Activated T-helper 1 cell treated with anti-CD3 and anti-CD28 coated beads, Interleukin-12 subunit alpha, Interleukin-12 subunit beta, Interleukin-2, Interleukin-4 antibody, amounts not matched to agents 30 ng/mL and 10 ng/mL and 1 ng/mL, durations not matched to agents 14 hours and 24 hours and 36 hours (primary cell): ENCODE measurements around the gene CEP112. TPM values are rescaled to one million over a fixed set of nuclear protein-coding genes. Genes with fewer than 3 reads are reported as not detected.
"Not testable (repeated sequence)": the region's sequence is repeated elsewhere in the genome, so short reads cannot be mapped to it uniquely, and the experiment has no call there.

Experiments
- DNase-seq: peaks from one replicate; pipeline ENCODE4 v3.0.0; 2021; ENCODE audit warnings: low spot score
- H3K27ac Mint-ChIP-seq: one replicate; pipeline ENCODE4 v1.8.0; 2021; ENCODE audit warnings: mild to moderate bottlenecking, mixed read lengths
- H3K27me3 Mint-ChIP-seq: one replicate; pipeline ENCODE4 v1.8.0; 2022; ENCODE audit warnings: mild to moderate bottlenecking, moderate library complexity, mixed read lengths; ENCODE audit not compliant: insufficient read depth
- H3K36me3 Mint-ChIP-seq: one replicate; pipeline ENCODE4 v1.8.0; 2021; ENCODE audit warnings: low read depth, mixed read lengths
- H3K4me1 Mint-ChIP-seq: one replicate; pipeline ENCODE4 v1.8.0; 2021; ENCODE audit warnings: low read depth, mixed read lengths
- H3K4me3 Mint-ChIP-seq: one replicate; pipeline ENCODE4 v1.8.0; 2021; ENCODE audit warnings: mild to moderate bottlenecking, moderate library complexity, mixed read lengths
- H3K9me3 Mint-ChIP-seq: one replicate; pipeline ENCODE4 v1.8.0; 2021; ENCODE audit warnings: mixed read lengths
- intact Hi-C: fragments of 100-400 bp; cut with micrococcal nuclease; formaldehyde crosslinking; loops from one replicate; pipeline ENCODE4 v1.15.1; 2024
- total RNA-seq: library from RNA; stranded (reverse); gene quantifications from 2 replicates; pipeline ENCODE4 v1.2.3, GENCODE V29; 2022

CEP112 gene
- total RNA-seq, 1 donor from 2014 or later = 1.7 TPM

DNA sequence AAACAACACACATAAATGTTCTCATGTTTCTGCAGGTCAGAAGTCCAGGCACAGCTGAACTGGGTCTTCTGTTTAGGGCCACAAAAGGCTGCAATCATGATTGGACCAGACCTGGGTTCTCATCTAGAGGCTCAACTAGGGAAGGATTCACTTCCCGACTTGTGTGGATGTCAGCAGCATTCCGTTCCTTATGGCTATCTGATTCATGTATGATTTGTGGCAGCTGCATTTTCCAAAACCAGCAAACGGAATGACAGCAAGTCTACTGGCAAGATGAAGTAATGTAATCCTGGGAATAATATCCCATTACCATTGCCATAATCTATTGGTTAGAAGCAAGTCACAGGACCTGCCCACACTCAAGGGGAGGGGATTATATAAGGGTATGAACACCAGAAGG, 22.1 kb downstream of the CEP112 start:
- Mint-ChIP-seq H3K9me3 (no peaks in the 10 kb centered on the region), H3K27ac (no peak overlapping the region), H3K36me3 (no peaks in the 10 kb centered on the region), H3K4me1 (no peaks in the 10 kb centered on the region), H3K27me3 (peaks cover 3% of the 10 kb centered on the region), H3K4me3 (no peak overlapping the region)
- intact Hi-C loops = loop anchor here (5.0 kb wide), 1 partner anchor 608 kb away; the partner anchor contains the start of gene AXIN2
- no peak for DNase-seq

DNA sequence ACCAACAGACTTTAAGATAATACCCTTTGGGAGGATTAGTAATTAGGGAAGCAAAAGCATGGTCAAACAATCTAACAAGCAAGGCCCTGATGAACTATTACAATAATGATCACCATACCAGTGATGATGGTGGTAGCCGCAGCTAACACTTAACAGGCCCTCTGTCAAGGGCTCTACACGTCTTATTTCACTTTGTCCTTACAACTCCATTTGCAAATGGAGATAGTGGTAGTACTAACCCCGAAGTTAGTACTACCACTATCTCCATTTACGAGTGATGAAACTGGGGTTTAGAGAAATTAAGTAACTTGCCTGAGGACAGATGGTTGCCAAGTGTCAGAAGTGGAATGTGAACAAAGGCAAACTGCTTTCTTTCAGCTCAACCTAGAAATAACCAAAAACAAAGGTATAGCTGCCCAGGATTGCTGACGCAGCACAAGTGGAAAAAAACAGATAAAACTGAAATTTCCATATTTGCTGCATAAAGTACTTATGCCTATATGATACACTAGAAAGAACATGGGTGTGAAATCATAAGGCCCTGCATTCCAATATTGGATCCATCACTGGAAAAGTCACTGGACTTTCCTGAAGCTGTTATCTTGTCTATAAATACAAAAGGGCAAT, 24.6 kb downstream of the CEP112 start:
- Mint-ChIP-seq H3K27ac (no peak overlapping the region), H3K36me3 (no peaks in the 10 kb centered on the region), H3K4me3 (no peak overlapping the region), H3K4me1 (no peaks in the 10 kb centered on the region), H3K27me3 (peaks cover 1% of the 10 kb centered on the region), H3K9me3 (no peaks in the 10 kb centered on the region)
- intact Hi-C loops = loop anchor here (5.0 kb wide), 1 partner anchor 605 kb away; the partner anchor contains the start of gene AXIN2
- no peak for DNase-seq

DNA sequence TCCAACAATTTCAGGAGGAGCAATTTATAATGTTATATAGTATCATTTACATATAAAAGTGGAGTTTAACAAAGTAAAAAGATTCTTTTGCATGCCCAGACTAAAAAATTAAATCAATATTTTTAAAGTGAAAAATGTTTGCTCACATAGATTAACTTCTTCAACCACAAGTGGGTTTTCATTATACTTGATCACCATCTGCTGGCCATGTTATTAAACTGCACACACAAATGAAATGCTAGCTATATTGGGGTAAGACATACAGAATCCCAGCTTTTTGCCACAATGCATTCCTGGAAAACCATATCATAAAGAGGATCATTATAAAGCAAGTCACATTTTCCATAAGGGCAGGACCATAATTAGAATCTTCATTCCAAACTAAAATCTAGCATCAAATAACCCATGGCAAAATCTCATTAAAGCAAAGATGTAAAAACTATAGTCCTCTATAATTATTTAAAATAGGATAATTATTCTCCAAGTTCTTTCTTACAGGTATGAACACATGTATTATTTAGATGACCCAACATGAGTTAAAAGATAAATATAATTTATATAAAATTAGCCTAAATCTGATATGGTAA, 26.3 kb downstream of the CEP112 start:
- no peaks in the 10 kb centered on the region for H3K4me1 Mint-ChIP-seq
- intact Hi-C loops = loop anchor here (1.0 to 5.0 kb wide), 3 partner anchors 603 to 887 kb away; partner anchors contain the start of gene AXIN2
- no peak overlapping the region for H3K4me3 Mint-ChIP-seq
- H3K27me3 Mint-ChIP-seq = no peaks in the 10 kb centered on the region
- DNase-seq = peak; percentile 4
- H3K9me3 Mint-ChIP-seq = no peaks in the 10 kb centered on the region
- no peak overlapping the region for H3K27ac Mint-ChIP-seq
- H3K36me3 Mint-ChIP-seq = no peaks in the 10 kb centered on the region

DNA sequence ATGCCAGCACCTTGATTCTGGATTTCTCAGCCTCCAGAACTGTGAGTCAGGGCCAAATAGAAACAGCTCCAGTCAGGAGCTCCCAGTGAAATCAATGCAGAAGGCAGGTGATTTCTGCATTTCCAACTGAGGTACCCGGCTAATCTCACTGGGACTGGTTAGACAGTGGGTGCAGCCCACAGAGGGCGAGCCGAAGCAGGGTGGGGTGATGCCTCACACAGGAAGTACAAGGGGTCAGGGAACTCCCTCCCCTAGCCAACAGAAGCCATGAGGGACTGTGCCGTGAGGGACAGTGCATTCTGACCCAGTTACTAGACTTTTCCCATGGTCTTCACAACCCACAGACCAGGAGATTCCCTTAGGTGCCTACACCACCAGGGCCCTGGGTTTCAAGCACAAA, 36.9 kb downstream of the CEP112 start:
- H3K9me3 Mint-ChIP-seq = peaks cover 18% of the 10 kb centered on the region
- H3K27me3 Mint-ChIP-seq, intact Hi-C loops, H3K27ac Mint-ChIP-seq, H3K4me1 Mint-ChIP-seq, DNase-seq, H3K4me3 Mint-ChIP-seq: not testable (repeated sequence)
- H3K36me3 Mint-ChIP-seq = peaks cover 11% of the 10 kb centered on the region

DNA sequence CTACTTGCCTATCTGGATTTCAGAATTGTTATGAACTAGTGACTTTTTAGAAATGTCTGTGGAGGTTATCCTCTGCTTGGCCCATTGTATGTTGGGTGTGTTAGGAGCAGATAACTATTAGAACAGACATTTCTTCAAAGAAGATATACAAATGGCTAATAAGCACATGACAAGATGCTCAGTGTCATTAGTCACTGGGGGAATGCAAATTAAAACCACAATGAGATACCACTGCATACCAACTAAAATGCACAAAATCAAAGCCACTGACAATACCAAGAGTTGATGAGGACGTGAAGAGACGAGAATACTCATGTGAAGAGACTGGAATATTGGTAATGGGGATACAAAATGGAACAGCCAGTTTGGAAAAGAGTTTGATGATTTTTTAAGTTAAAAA, 39.2 kb downstream of the CEP112 start:
- Mint-ChIP-seq H3K27me3 (peaks cover 3% of the 10 kb centered on the region), H3K4me1 (peaks cover 12% of the 10 kb centered on the region), H3K36me3 (peaks cover 7% of the 10 kb centered on the region), H3K4me3 (no peak overlapping the region), H3K27ac (no peak overlapping the region), H3K9me3 (peaks cover 9% of the 10 kb centered on the region)
- intact Hi-C loops = no loop called here
- DNase-seq = no peak

DNA sequence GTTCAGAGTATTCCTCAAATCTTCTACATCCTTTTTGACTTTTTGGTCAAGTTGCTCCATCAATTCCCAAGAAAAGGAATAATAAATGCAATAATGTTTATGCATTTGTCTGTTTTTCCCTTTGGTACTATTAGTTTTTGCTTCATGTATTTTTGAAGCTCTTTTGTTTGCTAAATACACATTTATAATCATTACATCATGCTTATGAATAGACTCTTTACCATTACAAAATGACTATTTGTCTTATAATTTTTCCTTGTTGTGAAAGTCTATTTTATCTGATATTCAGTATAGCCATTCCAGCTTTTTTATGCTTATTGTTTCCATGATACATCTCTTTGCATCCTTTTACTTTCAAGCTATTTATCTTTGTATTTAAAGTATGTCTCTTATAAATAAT, 41.2 kb downstream of the CEP112 start:
- intact Hi-C loops = no loop called here
- peaks cover 5% of the 10 kb centered on the region for H3K9me3 Mint-ChIP-seq
- H3K36me3 Mint-ChIP-seq = peaks cover 6% of the 10 kb centered on the region
- no peak for DNase-seq
- H3K4me1 Mint-ChIP-seq = peaks cover 12% of the 10 kb centered on the region
- no peak overlapping the region for H3K4me3 Mint-ChIP-seq
- H3K27me3 Mint-ChIP-seq = no peaks in the 10 kb centered on the region
- no peak overlapping the region for H3K27ac Mint-ChIP-seq

DNA sequence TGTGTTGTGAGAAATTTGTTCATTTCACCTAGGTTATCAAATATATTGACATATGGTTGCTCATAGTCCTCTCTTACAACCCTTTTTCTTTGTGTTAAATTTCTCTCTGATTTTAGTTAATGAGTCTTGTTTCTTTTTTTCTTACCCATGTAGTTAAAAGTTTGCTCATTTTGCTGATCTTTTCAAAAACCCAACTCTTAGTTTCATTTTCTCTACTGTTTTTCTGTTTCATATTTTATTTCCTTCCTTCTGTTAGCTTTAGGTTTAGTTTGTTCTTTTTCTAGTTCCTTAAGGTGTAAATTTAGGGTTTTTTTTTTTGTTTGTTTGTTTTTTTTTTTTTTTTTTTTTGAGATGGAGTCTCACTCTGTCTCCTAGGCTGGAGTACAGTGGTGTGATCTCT, 42.4 kb downstream of the CEP112 start:
- H3K4me3 Mint-ChIP-seq = no peak overlapping the region
- H3K36me3 Mint-ChIP-seq = peaks cover 6% of the 10 kb centered on the region
- intact Hi-C loops = no loop called here
- peaks cover 12% of the 10 kb centered on the region for H3K4me1 Mint-ChIP-seq
- peak overlapping the region; percentile 45 for H3K27ac Mint-ChIP-seq
- DNase-seq = no peak
- H3K27me3 Mint-ChIP-seq = no peaks in the 10 kb centered on the region
- H3K9me3 Mint-ChIP-seq = peaks cover 5% of the 10 kb centered on the region

DNA sequence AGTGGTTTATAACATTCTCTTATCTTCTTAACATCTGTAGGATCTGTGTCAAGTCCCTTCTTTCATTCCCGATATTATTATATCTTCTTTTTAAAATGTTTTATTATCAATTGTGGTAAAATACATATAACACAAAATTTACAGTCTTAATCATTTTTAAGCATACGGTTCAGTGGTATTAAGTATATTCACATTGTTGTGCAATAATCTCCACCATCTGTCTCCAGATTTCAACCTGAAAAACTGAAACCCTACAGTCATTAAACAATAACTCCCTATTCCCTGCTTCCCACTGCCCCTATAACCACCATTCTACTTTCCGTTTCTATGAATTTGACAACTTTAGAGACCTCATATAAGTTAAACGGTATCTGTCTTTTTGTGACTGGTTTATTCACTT, 45.5 kb downstream of the CEP112 start:
- no peak for DNase-seq
- Mint-ChIP-seq H3K27me3 (peaks cover 8% of the 10 kb centered on the region), H3K9me3 (peaks cover 4% of the 10 kb centered on the region), H3K4me3 (no peak overlapping the region), H3K36me3 (peaks cover 5% of the 10 kb centered on the region), H3K27ac (no peak overlapping the region), H3K4me1 (peaks cover 12% of the 10 kb centered on the region)
- intact Hi-C loops = no loop called here

DNA sequence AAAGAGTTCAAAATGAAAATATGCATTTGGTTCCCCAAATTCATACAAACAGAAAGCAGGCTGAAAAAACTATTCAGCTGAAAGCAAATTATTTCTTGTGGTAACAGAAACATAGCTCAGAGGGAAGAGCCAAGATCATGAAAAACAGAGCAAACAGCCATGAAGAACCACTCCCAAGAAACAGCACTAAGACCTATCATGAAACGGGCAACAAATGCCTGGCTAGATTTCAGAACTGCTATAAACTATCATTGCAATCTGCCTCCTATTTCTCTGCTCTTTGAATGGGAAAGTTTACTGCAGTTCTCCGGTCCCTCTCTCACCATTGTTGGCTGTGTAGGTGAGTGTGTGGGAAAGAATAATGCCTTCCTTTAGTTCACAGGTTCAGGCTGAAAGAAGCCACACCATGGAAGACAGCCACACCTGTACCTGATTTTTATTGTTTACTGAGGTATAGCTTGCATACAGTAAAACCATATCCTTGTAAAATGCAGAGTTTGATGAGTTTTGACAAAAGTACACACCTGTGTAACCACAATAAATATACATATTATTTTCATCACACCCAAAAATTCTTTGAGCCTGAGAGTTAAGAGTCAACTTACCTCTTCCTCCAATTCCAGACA, 48.2 kb downstream of the CEP112 start:
- peaks cover 2% of the 10 kb centered on the region for H3K36me3 Mint-ChIP-seq
- intact Hi-C loops = no loop called here
- H3K27ac Mint-ChIP-seq = no peak overlapping the region
- peaks cover 11% of the 10 kb centered on the region for H3K27me3 Mint-ChIP-seq
- no peaks in the 10 kb centered on the region for H3K9me3 Mint-ChIP-seq
- H3K4me1 Mint-ChIP-seq = peaks cover 5% of the 10 kb centered on the region
- DNase-seq = no peak
- no peak overlapping the region for H3K4me3 Mint-ChIP-seq

DNA sequence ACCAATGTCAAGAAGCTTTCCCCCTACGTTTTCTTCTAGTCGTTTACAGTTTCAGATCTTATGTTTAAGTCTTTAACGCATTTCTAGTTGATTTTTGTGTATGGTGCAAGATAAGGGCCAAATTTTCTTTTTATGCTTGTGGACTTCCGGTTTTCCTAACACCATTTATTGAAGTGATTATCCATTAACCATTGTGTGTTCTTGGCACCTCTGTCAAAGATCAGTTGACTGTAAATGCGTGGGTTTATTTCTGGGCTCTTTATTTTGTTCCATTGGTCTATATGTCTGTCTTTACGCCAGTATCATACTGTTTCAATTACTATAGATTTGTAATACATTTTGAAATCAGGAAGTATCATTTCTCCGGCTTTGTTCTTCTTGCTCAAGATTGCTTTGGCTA, 49.5 kb downstream of the CEP112 start:
- Mint-ChIP-seq H3K4me3 (no peak overlapping the region), H3K36me3 (peaks cover 2% of the 10 kb centered on the region), H3K27me3 (peaks cover 13% of the 10 kb centered on the region), H3K9me3 (peaks cover 1% of the 10 kb centered on the region), H3K4me1 (peaks cover 6% of the 10 kb centered on the region), H3K27ac (no peak overlapping the region)
- intact Hi-C loops = no loop called here
- no peak for DNase-seq

DNA sequence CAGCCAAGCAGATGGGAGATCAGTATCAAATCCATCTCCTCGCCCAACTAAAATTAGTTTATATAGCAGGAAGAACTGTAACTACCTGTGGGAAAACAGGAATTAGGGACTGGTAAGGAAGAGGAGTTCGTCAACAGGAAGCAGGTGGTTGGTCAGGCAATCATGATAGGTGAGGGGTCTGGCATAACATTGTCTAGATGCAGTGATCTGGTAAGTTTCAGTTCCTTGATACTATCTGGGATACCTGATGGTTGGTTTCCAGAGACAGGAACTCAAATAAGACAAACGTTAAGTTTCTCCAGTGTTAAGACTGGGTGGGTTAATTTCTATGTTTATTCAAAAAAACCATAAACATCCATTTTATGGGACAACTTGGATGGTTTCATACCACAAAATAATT, 53.8 kb downstream of the CEP112 start:
- intact Hi-C loops = no loop called here
- peaks cover 17% of the 10 kb centered on the region for H3K27me3 Mint-ChIP-seq
- peaks cover 10% of the 10 kb centered on the region for H3K9me3 Mint-ChIP-seq
- DNase-seq = no peak
- no peak overlapping the region for H3K4me3 Mint-ChIP-seq
- peaks cover 4% of the 10 kb centered on the region for H3K36me3 Mint-ChIP-seq
- no peak overlapping the region for H3K27ac Mint-ChIP-seq
- peaks cover 6% of the 10 kb centered on the region for H3K4me1 Mint-ChIP-seq

DNA sequence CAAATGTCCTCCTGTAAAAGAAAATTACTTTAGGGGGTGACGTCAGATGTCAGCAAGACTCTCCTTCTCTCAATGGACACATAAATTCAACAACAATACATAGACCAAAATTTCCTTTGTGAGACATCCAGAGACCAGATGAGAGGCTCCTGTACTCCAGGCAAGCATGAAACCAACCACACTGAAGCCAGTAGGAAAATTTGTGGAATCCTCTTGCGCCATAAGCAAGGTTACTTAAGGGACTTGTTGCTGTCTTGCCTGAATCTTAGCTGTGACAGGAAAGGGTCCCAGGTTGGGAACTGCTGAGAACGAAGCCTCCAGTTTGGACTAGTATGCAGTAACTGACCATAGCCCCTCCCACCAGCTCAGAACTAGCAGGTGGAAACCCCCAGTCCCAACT, 56.0 kb downstream of the CEP112 start:
- no peak overlapping the region for H3K4me3 Mint-ChIP-seq
- H3K9me3 Mint-ChIP-seq = peaks cover 10% of the 10 kb centered on the region
- peaks cover 4% of the 10 kb centered on the region for H3K36me3 Mint-ChIP-seq
- peaks cover 9% of the 10 kb centered on the region for H3K27me3 Mint-ChIP-seq
- no peak overlapping the region for H3K27ac Mint-ChIP-seq
- H3K4me1 Mint-ChIP-seq = peaks cover 6% of the 10 kb centered on the region
- DNase-seq = no peak
- intact Hi-C loops = no loop called here

DNA sequence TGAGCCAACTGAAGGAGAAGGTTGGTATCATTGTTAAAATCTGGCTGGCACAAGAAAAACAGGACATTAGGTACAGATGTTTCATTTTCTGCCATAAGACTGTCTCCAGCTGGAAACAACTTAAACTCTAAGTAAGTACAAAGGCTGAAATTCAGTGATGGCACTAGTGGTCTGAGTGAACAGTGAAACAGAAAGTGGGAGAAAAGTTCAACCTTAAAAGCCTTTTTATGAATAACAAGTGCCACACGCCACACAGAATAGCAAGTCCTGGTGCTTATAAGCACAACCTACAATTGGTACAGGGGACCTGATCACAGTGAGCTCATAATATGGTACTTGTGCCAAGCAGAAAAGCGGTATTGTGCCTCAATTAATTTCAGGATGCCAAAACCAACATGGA, 56.7 kb downstream of the CEP112 start:
- H3K27ac Mint-ChIP-seq = no peak overlapping the region
- H3K4me3 Mint-ChIP-seq = no peak overlapping the region

More for the DNA sequence above, 56.7 kb downstream of the CEP112 start:
- Mint-ChIP-seq H3K4me1 (peaks cover 6% of the 10 kb centered on the region), H3K36me3 (peaks cover 4% of the 10 kb centered on the region), H3K9me3 (peaks cover 10% of the 10 kb centered on the region), H3K27me3 (peaks cover 9% of the 10 kb centered on the region)
- intact Hi-C loops = no loop called here
- no peak for DNase-seq
